ENCODE measurements around the gene BEND5.

BEND5 gene

DNA sequence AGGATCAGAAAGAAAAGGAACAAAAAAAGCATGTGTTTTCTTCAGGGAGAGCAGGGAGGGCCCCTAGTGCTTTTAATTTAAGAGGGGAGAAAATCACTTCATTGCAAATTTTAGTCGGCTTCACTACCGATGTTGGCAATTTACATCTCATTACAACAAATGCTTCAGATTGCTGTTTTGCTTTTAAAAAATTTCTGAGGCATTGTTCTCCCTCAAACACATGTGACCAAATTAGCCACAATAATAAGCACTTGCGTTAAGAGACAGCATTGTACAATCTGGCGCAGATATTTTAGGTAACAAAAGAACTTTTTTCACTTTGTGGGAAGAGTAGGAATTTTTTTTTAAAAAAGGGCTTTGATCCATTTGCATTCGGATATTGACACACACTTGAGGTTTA is 29.8 kb downstream of the BEND5 start:
- no peak for ATAC-seq

DNA sequence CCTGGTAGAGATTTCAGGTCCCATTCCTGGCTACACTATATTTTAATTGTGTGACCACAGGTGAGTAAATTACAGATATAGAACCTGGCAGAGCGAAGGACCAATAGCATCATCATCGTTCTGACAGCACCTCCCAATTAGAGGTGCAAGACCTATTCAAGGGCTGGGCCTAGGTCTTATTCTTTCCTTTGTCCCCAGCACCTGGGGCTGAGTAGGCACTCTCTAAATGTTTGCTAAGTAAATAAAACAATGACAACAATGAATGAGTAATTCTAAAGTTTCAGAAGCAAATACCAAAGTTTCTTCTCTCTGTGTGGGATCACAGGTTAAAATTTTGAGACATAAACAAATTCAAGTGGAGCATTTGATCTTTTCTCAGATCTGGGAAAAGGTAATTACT is 32.7 kb downstream of the BEND5 start:
- no peak for DNase-seq
- Mint-ChIP-seq H3K27me3 (no peaks in the 10 kb centered on the region), H3K9me3 (no peaks in the 10 kb centered on the region), H3K27ac (no peak overlapping the region), H3K4me1 (peaks cover 13% of the 10 kb centered on the region), H3K4me3 (no peak overlapping the region)
- no peak for ATAC-seq

More for the DNA sequence above, 29.8 kb downstream of the BEND5 start:
- no peak overlapping the region for H3K4me3 Mint-ChIP-seq
- peaks cover 13% of the 10 kb centered on the region for H3K4me1 Mint-ChIP-seq
- no peak overlapping the region for H3K27ac Mint-ChIP-seq
- H3K27me3 Mint-ChIP-seq, result no peaks in the 10 kb centered on the region
- DNase-seq, result no peak
- no peaks in the 10 kb centered on the region for H3K9me3 Mint-ChIP-seq

DNA sequence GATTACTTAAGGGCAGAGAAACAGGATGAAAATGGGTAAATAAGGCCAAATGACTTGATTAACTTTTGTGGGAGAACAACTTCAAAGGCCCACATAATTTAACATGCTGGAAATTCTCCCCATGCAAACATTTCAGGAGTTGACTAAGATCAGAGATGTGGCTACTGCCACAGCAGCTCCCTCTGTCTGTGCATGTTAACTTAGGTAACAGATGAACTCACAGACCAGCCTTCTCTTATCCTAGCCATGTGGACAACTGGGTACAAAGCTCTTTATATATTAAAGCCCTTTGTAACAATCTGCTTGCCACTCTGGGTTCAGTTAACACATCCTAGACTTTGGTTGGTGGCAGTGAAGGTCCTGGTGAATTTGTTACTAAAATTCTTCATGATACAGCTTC is 33.2 kb downstream of the BEND5 start:
- no peak overlapping the region for H3K27ac Mint-ChIP-seq
- H3K9me3 Mint-ChIP-seq, result no peaks in the 10 kb centered on the region
- no peak overlapping the region for H3K4me3 Mint-ChIP-seq
- no peak for ATAC-seq
- H3K27me3 Mint-ChIP-seq, result no peaks in the 10 kb centered on the region
- peaks cover 11% of the 10 kb centered on the region for H3K4me1 Mint-ChIP-seq
- no peak for DNase-seq

DNA sequence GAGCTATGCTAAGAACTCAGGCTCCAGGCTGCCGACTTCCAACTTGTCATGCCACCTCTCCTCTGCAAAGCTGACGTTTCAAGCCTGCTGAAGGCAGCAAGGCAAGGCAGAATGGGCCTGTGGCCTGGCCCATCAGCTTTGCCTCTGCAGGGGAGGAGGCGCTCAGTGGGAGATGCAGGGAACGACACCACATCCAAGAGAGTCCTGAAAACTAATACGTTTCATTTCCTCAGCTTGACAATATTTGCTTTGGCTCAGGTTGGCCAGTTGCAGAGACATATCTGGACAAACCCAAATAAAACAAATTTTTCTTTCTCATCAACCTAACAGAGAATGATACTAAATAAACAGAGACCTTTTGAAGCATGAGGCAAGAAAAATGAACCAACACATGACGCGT is 35.3 kb downstream of the BEND5 start:
- Mint-ChIP-seq H3K27me3 (no peaks in the 10 kb centered on the region), H3K4me3 (no peak overlapping the region), H3K4me1 (peaks cover 8% of the 10 kb centered on the region), H3K27ac (no peak overlapping the region), H3K9me3 (no peaks in the 10 kb centered on the region)
- ATAC-seq (no peak), DNase-seq (no peak)

DNA sequence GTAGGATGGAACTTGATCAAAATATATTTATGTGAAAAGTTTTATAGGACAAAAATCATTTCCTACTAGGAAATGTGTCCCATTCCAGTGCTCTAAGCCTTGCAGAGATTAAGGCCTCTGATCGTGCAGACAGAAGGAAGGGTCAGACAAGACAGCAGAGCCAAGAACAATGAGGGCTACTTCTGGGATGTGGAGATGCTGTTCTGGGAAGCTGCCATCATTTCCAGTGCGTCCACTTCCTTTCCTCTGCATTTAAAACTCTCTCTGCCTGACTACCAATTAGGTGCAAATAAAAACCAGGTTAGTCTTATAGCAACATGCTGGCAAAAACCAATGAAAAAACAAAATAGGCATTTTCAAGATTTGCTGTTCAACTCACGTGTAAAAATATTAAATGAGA is 36.1 kb downstream of the BEND5 start:
- H3K4me1 Mint-ChIP-seq, result peaks cover 8% of the 10 kb centered on the region
- ATAC-seq, result no peak
- no peak for DNase-seq
- H3K4me3 Mint-ChIP-seq, result no peak overlapping the region
- no peaks in the 10 kb centered on the region for H3K9me3 Mint-ChIP-seq
- no peaks in the 10 kb centered on the region for H3K27me3 Mint-ChIP-seq
- no peak overlapping the region for H3K27ac Mint-ChIP-seq

DNA sequence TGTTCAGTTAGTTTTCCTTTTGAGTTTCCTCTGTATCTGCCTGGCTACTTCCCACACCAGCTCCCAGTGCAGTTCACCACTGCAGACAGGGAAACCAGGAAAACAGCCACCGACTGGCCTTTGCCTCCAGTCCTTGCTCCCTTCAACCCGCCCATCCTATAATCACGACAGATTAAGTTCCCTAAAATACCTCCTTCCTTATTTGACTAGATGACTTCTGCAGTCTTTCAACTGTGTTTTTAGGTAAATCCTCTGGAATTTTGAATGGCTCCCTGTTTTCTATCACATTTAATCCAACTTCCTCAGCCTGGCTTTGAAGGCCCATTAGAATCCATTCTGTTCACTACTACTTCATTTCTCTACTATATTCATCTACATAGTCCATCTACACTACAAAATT is 37.6 kb downstream of the BEND5 start:
- no peak overlapping the region for H3K4me3 Mint-ChIP-seq
- no peaks in the 10 kb centered on the region for H3K9me3 Mint-ChIP-seq
- H3K27me3 Mint-ChIP-seq, result no peaks in the 10 kb centered on the region
- peak overlapping the region in 1 of 2 donors; percentile 61 for H3K27ac Mint-ChIP-seq
- ATAC-seq (no peak), DNase-seq (no peak)
- H3K4me1 Mint-ChIP-seq, result no peaks in the 10 kb centered on the region

DNA sequence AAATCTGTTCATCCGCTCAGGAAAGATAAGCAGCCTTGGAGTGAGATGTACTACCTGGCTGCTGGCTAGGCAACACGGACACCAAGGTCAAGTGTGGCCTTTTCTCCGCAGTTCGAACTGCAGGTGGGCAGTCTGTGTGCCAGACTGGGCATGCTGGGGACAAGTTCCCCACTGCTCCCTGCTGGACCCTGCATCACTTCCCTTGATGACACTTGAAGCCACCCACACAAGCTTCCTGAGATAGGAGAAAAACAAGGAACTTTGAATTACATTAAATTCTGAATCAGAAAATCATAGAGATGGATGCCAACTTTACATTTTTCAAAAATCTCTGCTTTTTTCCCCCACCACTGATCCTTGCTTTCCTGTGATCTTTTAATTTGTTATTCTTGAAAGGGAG is 38.3 kb downstream of the BEND5 start:
- DNase-seq (no peak), ATAC-seq (no peak)
- Mint-ChIP-seq H3K27me3 (no peaks in the 10 kb centered on the region), H3K9me3 (no peaks in the 10 kb centered on the region), H3K4me1 (no peaks in the 10 kb centered on the region), H3K27ac (no peak overlapping the region), H3K4me3 (no peak overlapping the region)

DNA sequence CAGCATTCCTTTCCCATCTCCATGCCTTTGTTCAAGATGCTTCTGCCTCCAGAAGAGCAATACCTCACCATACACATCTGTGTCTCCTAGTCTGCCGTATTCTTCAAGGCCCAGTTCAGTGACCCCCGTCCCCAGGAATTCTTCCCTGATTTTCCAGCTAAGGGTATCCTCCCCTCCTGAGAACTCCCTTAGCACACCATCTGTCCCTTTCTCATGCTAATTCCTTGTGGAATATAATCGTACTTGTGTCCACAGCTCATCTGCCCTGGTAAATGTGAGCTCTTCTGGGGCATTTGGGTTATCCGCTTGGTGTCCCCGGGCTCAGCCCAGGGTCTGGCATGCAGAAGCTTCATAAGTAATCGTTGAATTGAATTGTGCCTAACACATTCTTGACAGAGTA is 40.9 kb downstream of the BEND5 start:
- H3K4me3 Mint-ChIP-seq, result no peak overlapping the region
- H3K9me3 Mint-ChIP-seq, result no peaks in the 10 kb centered on the region
- peak overlapping the region in 1 of 2 donors; percentile 59 for H3K27ac Mint-ChIP-seq
- no peak for ATAC-seq
- no peaks in the 10 kb centered on the region for H3K27me3 Mint-ChIP-seq
- H3K4me1 Mint-ChIP-seq, result no peaks in the 10 kb centered on the region
- no peak for DNase-seq

- DNase-seq (no peak), ATAC-seq (peak; percentile 77)
- Mint-ChIP-seq H3K27ac (peak overlapping the region; percentile 37 to 59), H3K4me3 (peak overlapping the region; percentile 33 to 52), H3K4me1 (peaks cover 24% of the 10 kb centered on the region), H3K27me3 (no peaks in the 10 kb centered on the region), H3K9me3 (no peaks in the 10 kb centered on the region)
Measured at GRCh38 chr1:48730164-48730910, 46.4 kb downstream of the BEND5 start.

GRCh38 chr1:48728584-48728983 is 48.1 kb downstream of the BEND5 start:
- Mint-ChIP-seq H3K27me3 (no peaks in the 10 kb centered on the region), H3K9me3 (no peaks in the 10 kb centered on the region), H3K27ac (no peak overlapping the region), H3K4me3 (no peak overlapping the region), H3K4me1 (peaks cover 24% of the 10 kb centered on the region)
- DNase-seq (no peak), ATAC-seq (no peak)

GRCh38 chr1:48726557-48727215 is 50.0 kb downstream of the BEND5 start:
- Mint-ChIP-seq H3K27me3 (no peaks in the 10 kb centered on the region), H3K27ac (no peak overlapping the region), H3K4me3 (no peak overlapping the region), H3K9me3 (no peaks in the 10 kb centered on the region), H3K4me1 (peaks cover 24% of the 10 kb centered on the region)
- no peak for ATAC-seq
- no peak for DNase-seq

DNA sequence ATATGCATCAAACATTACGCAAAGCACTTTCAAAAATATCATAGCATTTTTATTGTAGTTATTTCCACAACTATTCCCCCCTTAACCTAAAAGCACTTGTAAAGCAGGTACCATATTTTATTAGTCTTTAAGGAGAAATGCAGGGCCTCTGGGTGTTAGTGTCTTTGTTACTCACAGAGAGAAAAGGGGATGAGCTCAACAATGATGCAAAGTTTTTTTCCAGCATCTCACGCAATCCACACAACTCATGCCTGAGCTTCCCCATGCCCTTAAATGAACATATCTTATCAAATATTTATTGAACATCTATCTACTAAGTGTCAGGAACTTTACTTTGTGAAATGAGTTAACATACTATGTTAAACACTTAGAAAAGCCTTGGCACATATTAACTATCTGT is 50.6 kb downstream of the BEND5 start:
- H3K4me1 Mint-ChIP-seq, result peaks cover 24% of the 10 kb centered on the region
- no peak for ATAC-seq
- peak overlapping the region; percentile 67 to 85 for H3K27ac Mint-ChIP-seq
- no peak for DNase-seq
- no peak overlapping the region for H3K4me3 Mint-ChIP-seq
- no peaks in the 10 kb centered on the region for H3K27me3 Mint-ChIP-seq
- H3K9me3 Mint-ChIP-seq, result no peaks in the 10 kb centered on the region

GRCh38 chr1:48725341-48726046 is 51.2 kb downstream of the BEND5 start:
- Mint-ChIP-seq H3K4me1 (peaks cover 23% of the 10 kb centered on the region), H3K4me3 (no peak overlapping the region), H3K27me3 (no peaks in the 10 kb centered on the region), H3K27ac (peak overlapping the region; percentile 67 to 85), H3K9me3 (no peaks in the 10 kb centered on the region)
- DNase-seq (no peak), ATAC-seq (peak; percentile 22)

DNA sequence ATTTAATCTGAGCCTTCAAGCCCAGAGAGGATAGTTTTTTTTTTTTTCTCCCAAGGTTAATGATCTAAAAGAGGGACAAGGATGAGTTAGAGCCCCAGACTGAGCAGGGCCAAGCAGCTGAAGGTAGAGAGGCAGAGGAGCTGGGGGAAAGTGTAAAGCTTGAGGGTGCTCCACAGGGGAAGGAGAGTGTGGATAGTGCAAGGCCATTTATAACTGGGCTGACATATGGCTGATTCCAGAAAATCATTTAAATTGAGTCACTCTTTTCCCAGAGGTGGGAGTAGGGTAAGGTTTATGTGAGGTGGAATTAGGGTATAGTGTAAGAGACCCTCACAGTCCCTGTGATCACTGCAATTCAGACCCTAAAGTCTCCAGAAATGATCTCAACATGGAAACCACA is 55.8 kb downstream of the BEND5 start:
- DNase-seq (no peak), ATAC-seq (no peak)
- H3K9me3 Mint-ChIP-seq, result no peaks in the 10 kb centered on the region
- H3K4me3 Mint-ChIP-seq, result no peak overlapping the region
- peak overlapping the region; percentile 8 to 13 for H3K27ac Mint-ChIP-seq
- H3K4me1 Mint-ChIP-seq, result peaks cover 4% of the 10 kb centered on the region
- H3K27me3 Mint-ChIP-seq, result no peaks in the 10 kb centered on the region

- Mint-ChIP-seq H3K4me3 (no peak overlapping the region), H3K4me1 (peaks cover 7% of the 10 kb centered on the region), H3K27ac (no peak overlapping the region), H3K9me3 (no peaks in the 10 kb centered on the region), H3K27me3 (no peaks in the 10 kb centered on the region)
- DNase-seq (no peak), ATAC-seq (no peak)
Measured at GRCh38 chr1:48718705-48719104, 58.0 kb downstream of the BEND5 start.

DNA sequence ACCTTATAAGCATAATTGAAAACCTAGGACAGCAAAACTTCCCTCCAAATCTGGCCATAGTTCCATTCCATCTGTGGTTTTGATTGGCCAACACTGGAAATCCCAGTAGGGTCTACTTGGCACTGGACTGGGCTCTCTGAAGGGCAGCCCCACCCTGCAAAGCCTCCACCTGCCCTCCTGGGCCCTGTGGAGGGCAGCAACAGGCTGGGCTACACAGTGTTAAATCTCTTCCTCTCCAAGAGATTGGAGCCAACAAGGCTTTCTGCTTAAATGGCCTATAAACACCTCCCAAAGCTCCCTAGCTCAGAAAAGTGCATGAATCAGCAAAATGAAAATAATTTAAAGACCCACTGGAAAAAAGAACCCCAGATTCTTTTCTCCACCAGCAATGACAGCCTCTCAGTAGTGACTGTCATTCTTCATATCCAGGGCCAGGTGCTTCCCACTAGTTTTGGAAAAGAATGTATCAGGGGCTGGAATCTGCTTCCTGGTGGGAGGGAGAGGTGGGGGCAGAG is 58.5 kb downstream of the BEND5 start:
- Mint-ChIP-seq H3K9me3 (no peaks in the 10 kb centered on the region), H3K27ac (no peak overlapping the region), H3K4me1 (peaks cover 7% of the 10 kb centered on the region), H3K4me3 (no peak overlapping the region), H3K27me3 (no peaks in the 10 kb centered on the region)
- ATAC-seq (peak; percentile 52), DNase-seq (no peak)

All from stimulated activated naive CD8-positive, alpha-beta T cell treated with anti-CD3 and anti-CD28 coated beads, Interleukin-15, amount 100 ng/mL, for 72 hours (primary cell).